ENCODE results near the gene CACNA1C.

CACNA1C gene

GRCh38 chr12:2224961-2225360 lies 172.2 kb downstream of the CACNA1C start:
- H3K9ac ChIP-seq (ENCODE audit: low read depth in 1 of 2, low read length in 2 of 2) = no peak overlapping the region
- H3K4me3 ChIP-seq (ENCODE audit: low read depth in 1 of 2, low read length in 2 of 2) = no peak overlapping the region
- no peak overlapping the region for H3K27ac ChIP-seq (ENCODE audit: low read depth, low read length)
- no peaks in the 10 kb centered on the region for H3K36me3 ChIP-seq (ENCODE audit: control insufficient read depth in 1 of 2, insufficient read depth in 2 of 2, low read length in 2 of 2)
- H3K4me1 ChIP-seq (ENCODE audit: control insufficient read depth in 1 of 2, insufficient read depth in 2 of 2, low read length in 2 of 2) = no peaks in the 10 kb centered on the region
- H3K27me3 ChIP-seq (ENCODE audit: control insufficient read depth in 1 of 2, insufficient read depth in 2 of 2, low read length in 2 of 2) = no peaks in the 10 kb centered on the region
- no peaks in the 10 kb centered on the region for H3K9me3 ChIP-seq (ENCODE audit: control insufficient read depth in 1 of 2, low read length in 2 of 2)

DNA sequence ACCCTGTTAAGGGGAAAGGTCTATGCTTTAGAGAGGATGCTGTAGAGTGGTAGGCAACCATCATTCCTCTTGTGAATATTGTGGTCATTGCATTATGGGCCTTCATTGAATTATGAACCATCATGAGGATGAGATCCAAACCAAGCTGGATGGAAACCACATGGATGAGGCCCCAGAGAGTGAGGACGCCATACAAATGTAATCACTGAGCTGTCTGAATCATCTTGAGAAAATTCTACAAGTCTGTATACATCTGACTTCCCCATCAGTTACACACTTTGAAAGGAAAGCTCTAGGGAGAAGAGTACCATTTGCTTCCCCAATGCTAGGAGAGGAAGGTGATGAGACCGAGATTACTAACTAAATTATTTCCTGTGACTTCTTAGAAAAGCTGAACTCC lies 172.9 kb downstream of the CACNA1C start:
- H3K9me3 ChIP-seq (ENCODE audit: control insufficient read depth in 1 of 2, low read length in 2 of 2) = no peaks in the 10 kb centered on the region

DNA sequence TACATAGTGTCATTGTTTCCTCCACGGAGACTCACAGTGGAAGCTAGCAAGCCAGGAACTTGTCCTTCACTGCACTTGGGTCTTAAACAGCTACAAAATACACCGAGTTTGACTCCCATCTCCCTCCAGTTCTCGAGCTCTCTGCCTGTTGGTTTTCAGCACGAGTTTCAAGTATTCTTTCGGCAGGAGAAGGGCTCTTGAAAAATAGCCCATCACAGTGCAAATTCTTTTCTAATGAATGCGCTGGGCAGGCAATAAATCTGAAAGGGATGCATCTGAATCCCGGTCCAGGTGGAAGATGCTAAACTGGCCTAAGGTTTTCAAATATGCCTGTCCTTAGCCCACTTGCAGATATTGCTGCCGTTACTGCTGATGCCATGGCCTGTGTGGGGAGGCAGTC lies 173.9 kb downstream of the CACNA1C start:
- Histone ChIP-seq H3K36me3 (ENCODE audit: control insufficient read depth in 1 of 2, insufficient read depth in 2 of 2, low read length in 2 of 2) (no peaks in the 10 kb centered on the region), H3K9ac (ENCODE audit: low read depth in 1 of 2, low read length in 2 of 2) (no peak overlapping the region), H3K9me3 (ENCODE audit: control insufficient read depth in 1 of 2, low read length in 2 of 2) (no peaks in the 10 kb centered on the region), H3K27me3 (ENCODE audit: control insufficient read depth in 1 of 2, insufficient read depth in 2 of 2, low read length in 2 of 2) (no peaks in the 10 kb centered on the region), H3K4me1 (ENCODE audit: control insufficient read depth in 1 of 2, insufficient read depth in 2 of 2, low read length in 2 of 2) (no peaks in the 10 kb centered on the region), H3K27ac (ENCODE audit: low read depth, low read length) (no peak overlapping the region), H3K4me3 (ENCODE audit: low read depth in 1 of 2, low read length in 2 of 2) (no peak overlapping the region)

More for the DNA sequence above, 172.9 kb downstream of the CACNA1C start:
- H3K36me3 ChIP-seq (ENCODE audit: control insufficient read depth in 1 of 2, insufficient read depth in 2 of 2, low read length in 2 of 2) = no peaks in the 10 kb centered on the region
- no peak overlapping the region for H3K27ac ChIP-seq (ENCODE audit: low read depth, low read length)
- H3K4me3 ChIP-seq (ENCODE audit: low read depth in 1 of 2, low read length in 2 of 2) = no peak overlapping the region
- H3K9ac ChIP-seq (ENCODE audit: low read depth in 1 of 2, low read length in 2 of 2) = no peak overlapping the region
- no peaks in the 10 kb centered on the region for H3K27me3 ChIP-seq (ENCODE audit: control insufficient read depth in 1 of 2, insufficient read depth in 2 of 2, low read length in 2 of 2)
- no peaks in the 10 kb centered on the region for H3K4me1 ChIP-seq (ENCODE audit: control insufficient read depth in 1 of 2, insufficient read depth in 2 of 2, low read length in 2 of 2)

DNA sequence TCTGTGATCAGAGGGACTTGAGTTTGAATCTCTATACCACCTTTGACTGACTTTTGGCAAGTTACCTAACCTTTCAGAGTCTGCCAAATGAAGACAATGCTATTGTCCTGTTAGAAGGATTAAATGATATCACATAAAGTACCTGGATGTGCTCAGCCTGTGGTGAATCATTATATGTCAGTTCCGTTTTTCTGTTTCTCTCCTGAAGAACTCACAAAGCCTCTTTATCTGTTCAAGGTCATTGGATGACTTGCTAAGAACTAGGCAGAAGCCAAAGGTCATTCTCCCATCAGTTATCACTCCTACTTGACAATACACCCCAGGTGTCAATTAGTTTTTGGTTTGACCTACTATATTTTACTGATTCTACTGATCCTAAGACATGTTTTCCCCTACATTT lies 174.6 kb downstream of the CACNA1C start:
- H3K27ac ChIP-seq (ENCODE audit: low read depth, low read length) = no peak overlapping the region
- no peaks in the 10 kb centered on the region for H3K27me3 ChIP-seq (ENCODE audit: control insufficient read depth in 1 of 2, insufficient read depth in 2 of 2, low read length in 2 of 2)
- H3K9me3 ChIP-seq (ENCODE audit: control insufficient read depth in 1 of 2, low read length in 2 of 2) = no peaks in the 10 kb centered on the region
- H3K4me3 ChIP-seq (ENCODE audit: low read depth in 1 of 2, low read length in 2 of 2) = no peak overlapping the region
- H3K4me1 ChIP-seq (ENCODE audit: control insufficient read depth in 1 of 2, insufficient read depth in 2 of 2, low read length in 2 of 2) = no peaks in the 10 kb centered on the region
- H3K36me3 ChIP-seq (ENCODE audit: control insufficient read depth in 1 of 2, insufficient read depth in 2 of 2, low read length in 2 of 2) = no peaks in the 10 kb centered on the region
- no peak overlapping the region for H3K9ac ChIP-seq (ENCODE audit: low read depth in 1 of 2, low read length in 2 of 2)

DNA sequence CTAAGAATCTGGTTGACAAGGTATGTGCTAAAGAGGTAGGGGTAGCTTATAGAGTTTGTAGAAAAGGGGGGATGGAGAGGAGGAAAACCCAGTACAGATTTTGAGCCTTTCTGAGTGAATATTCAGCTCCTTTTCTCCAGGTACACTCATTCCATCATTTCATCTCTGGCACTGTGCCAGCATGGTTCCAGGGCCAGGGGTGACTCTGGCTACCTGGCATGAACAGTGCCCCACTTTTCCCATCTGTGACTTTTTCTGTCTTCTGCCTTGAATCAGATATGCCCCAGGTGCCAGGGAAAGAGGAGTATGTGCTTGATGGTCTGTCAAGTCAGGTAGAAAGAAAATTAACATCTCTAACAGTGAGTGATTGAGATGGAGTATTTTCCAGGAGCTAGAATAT lies 175.7 kb downstream of the CACNA1C start:
- Histone ChIP-seq H3K27me3 (ENCODE audit: control insufficient read depth in 1 of 2, insufficient read depth in 2 of 2, low read length in 2 of 2) (peaks cover 0 to 3% of the 10 kb centered on the region in 2 donors), H3K4me1 (ENCODE audit: control insufficient read depth in 1 of 2, insufficient read depth in 2 of 2, low read length in 2 of 2) (no peaks in the 10 kb centered on the region), H3K9ac (ENCODE audit: low read depth in 1 of 2, low read length in 2 of 2) (no peak overlapping the region), H3K9me3 (ENCODE audit: control insufficient read depth in 1 of 2, low read length in 2 of 2) (no peaks in the 10 kb centered on the region), H3K36me3 (ENCODE audit: control insufficient read depth in 1 of 2, insufficient read depth in 2 of 2, low read length in 2 of 2) (no peaks in the 10 kb centered on the region), H3K27ac (ENCODE audit: low read depth, low read length) (no peak overlapping the region), H3K4me3 (ENCODE audit: low read depth in 1 of 2, low read length in 2 of 2) (no peak overlapping the region)

- H3K4me3 ChIP-seq (ENCODE audit: low read depth in 1 of 2, low read length in 2 of 2) = no peak overlapping the region
- H3K4me1 ChIP-seq (ENCODE audit: control insufficient read depth in 1 of 2, insufficient read depth in 2 of 2, low read length in 2 of 2) = no peaks in the 10 kb centered on the region
Observed at GRCh38 chr12:2229661-2230539, 177.1 kb downstream of the CACNA1C start.

DNA sequence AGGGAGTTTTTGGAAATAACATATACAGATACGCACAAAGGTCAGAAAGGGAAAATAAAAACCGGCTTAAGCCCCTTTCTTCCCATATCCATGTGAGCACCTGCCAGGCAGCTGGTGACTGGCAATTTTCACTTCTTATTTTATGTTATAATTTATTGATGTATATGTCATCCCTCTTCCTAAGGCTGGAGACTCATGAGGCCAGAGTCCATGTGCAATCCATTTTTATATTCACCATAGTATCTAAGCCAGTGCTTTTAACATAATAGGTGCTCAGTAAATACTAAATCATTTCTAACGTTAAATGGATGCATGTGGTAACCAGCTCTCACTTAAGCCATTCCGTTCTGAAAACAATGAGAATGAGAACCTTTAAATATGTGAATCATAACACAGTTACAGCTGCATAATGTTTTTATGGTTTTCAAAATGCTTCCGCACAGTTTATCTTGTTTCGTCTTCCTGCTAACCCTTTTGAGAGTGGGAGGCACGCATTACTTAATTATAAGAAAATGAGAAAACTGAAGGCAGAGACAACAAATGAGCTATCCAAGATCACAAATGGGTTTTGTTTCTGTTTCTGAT lies 178.3 kb downstream of the CACNA1C start:
- peaks cover 0 to 3% of the 10 kb centered on the region in 2 donors for H3K27me3 ChIP-seq (ENCODE audit: control insufficient read depth in 1 of 2, insufficient read depth in 2 of 2, low read length in 2 of 2)

More at GRCh38 chr12:2229661-2230539, 177.1 kb downstream of the CACNA1C start:
- peaks cover 0 to 3% of the 10 kb centered on the region in 2 donors for H3K27me3 ChIP-seq (ENCODE audit: control insufficient read depth in 1 of 2, insufficient read depth in 2 of 2, low read length in 2 of 2)
- H3K36me3 ChIP-seq (ENCODE audit: control insufficient read depth in 1 of 2, insufficient read depth in 2 of 2, low read length in 2 of 2) = no peaks in the 10 kb centered on the region
- H3K27ac ChIP-seq (ENCODE audit: low read depth, low read length) = no peak overlapping the region
- H3K9me3 ChIP-seq (ENCODE audit: control insufficient read depth in 1 of 2, low read length in 2 of 2) = no peaks in the 10 kb centered on the region
- H3K9ac ChIP-seq (ENCODE audit: low read depth in 1 of 2, low read length in 2 of 2) = no peak overlapping the region

DNA sequence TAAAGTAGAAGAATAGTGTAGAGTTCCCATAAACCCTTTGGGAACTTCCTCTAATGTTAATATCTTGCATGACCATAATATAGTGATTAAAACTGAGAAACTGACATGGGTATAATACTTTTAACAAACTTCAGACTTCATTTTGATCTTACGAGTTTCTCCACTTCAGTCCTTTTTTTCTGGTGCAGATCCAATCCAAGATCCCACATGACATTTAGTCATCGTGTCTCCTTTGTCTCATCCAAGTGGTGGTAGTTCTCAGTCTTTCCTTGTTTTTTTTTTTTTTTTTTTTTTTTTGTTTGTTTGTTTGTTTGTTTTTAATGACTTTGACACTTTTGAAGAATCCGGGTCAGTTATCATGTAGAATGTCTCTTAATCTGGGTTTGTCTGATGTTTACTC lies 179.2 kb downstream of the CACNA1C start:
- no peak overlapping the region for H3K9ac ChIP-seq (ENCODE audit: low read depth in 1 of 2, low read length in 2 of 2)
- H3K4me1 ChIP-seq (ENCODE audit: control insufficient read depth in 1 of 2, insufficient read depth in 2 of 2, low read length in 2 of 2) = no peaks in the 10 kb centered on the region
- no peak overlapping the region for H3K4me3 ChIP-seq (ENCODE audit: low read depth in 1 of 2, low read length in 2 of 2)
- no peak overlapping the region for H3K27ac ChIP-seq (ENCODE audit: low read depth, low read length)
- H3K36me3 ChIP-seq (ENCODE audit: control insufficient read depth in 1 of 2, insufficient read depth in 2 of 2, low read length in 2 of 2) = no peaks in the 10 kb centered on the region
- peaks cover 0 to 3% of the 10 kb centered on the region in 2 donors for H3K27me3 ChIP-seq (ENCODE audit: control insufficient read depth in 1 of 2, insufficient read depth in 2 of 2, low read length in 2 of 2)
- H3K9me3 ChIP-seq (ENCODE audit: control insufficient read depth in 1 of 2, low read length in 2 of 2) = no peaks in the 10 kb centered on the region

More for the DNA sequence above, 178.3 kb downstream of the CACNA1C start:
- Histone ChIP-seq H3K9me3 (ENCODE audit: control insufficient read depth in 1 of 2, low read length in 2 of 2) (no peaks in the 10 kb centered on the region), H3K27ac (ENCODE audit: low read depth, low read length) (no peak overlapping the region), H3K36me3 (ENCODE audit: control insufficient read depth in 1 of 2, insufficient read depth in 2 of 2, low read length in 2 of 2) (no peaks in the 10 kb centered on the region), H3K4me3 (ENCODE audit: low read depth in 1 of 2, low read length in 2 of 2) (no peak overlapping the region), H3K9ac (ENCODE audit: low read depth in 1 of 2, low read length in 2 of 2) (no peak overlapping the region), H3K4me1 (ENCODE audit: control insufficient read depth in 1 of 2, insufficient read depth in 2 of 2, low read length in 2 of 2) (no peaks in the 10 kb centered on the region)

DNA sequence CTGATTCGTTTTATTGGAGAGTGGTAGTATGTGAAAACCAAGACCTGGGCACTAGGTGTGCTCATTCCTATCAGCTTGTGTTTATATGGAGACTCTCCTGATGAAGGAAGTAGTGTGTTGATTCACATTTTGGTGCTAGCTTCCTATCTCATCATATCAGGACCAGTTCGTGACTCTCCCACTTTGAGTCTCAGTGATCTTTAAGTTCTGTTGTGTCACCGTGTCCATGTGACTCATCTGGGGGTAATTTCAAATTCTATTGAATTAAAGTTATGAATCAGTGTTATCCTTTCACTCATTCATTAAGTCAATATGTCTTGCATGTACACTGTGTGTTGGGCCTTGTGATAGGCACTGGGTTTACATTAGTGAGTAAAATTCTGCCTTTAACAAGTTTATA lies 180.2 kb downstream of the CACNA1C start:
- no peaks in the 10 kb centered on the region for H3K36me3 ChIP-seq (ENCODE audit: control insufficient read depth in 1 of 2, insufficient read depth in 2 of 2, low read length in 2 of 2)
- H3K4me1 ChIP-seq (ENCODE audit: control insufficient read depth in 1 of 2, insufficient read depth in 2 of 2, low read length in 2 of 2) = no peaks in the 10 kb centered on the region
- H3K27me3 ChIP-seq (ENCODE audit: control insufficient read depth in 1 of 2, insufficient read depth in 2 of 2, low read length in 2 of 2) = peaks cover 0 to 3% of the 10 kb centered on the region in 2 donors
- no peak overlapping the region for H3K27ac ChIP-seq (ENCODE audit: low read depth, low read length)
- H3K9ac ChIP-seq (ENCODE audit: low read depth in 1 of 2, low read length in 2 of 2) = no peak overlapping the region
- no peaks in the 10 kb centered on the region for H3K9me3 ChIP-seq (ENCODE audit: control insufficient read depth in 1 of 2, low read length in 2 of 2)
- H3K4me3 ChIP-seq (ENCODE audit: low read depth in 1 of 2, low read length in 2 of 2) = no peak overlapping the region

DNA sequence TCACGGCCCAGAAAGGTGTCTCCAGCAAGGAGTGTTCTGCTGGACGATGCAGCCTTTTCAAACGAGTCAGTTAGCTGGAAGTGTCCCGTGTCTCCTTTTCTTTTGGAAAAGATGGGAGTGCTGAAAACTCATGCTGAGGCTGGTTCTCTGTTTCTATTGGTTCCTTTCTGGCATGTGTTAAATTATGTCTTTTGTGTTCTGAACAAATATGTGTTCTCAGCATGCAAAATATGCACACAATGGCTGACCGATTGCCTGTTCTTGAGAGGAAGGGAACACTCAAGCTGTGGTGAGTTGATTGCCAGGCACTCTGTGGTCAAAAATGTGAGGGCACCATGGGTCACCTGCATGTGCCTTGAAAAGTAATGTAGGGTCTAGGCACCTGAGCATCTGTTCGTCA lies 181.3 kb downstream of the CACNA1C start:
- Histone ChIP-seq H3K36me3 (ENCODE audit: control insufficient read depth in 1 of 2, insufficient read depth in 2 of 2, low read length in 2 of 2) (no peaks in the 10 kb centered on the region), H3K27me3 (ENCODE audit: control insufficient read depth in 1 of 2, insufficient read depth in 2 of 2, low read length in 2 of 2) (peaks cover 0 to 3% of the 10 kb centered on the region in 2 donors), H3K4me1 (ENCODE audit: control insufficient read depth in 1 of 2, insufficient read depth in 2 of 2, low read length in 2 of 2) (no peaks in the 10 kb centered on the region), H3K27ac (ENCODE audit: low read depth, low read length) (no peak overlapping the region), H3K9me3 (ENCODE audit: control insufficient read depth in 1 of 2, low read length in 2 of 2) (no peaks in the 10 kb centered on the region), H3K9ac (ENCODE audit: low read depth in 1 of 2, low read length in 2 of 2) (no peak overlapping the region), H3K4me3 (ENCODE audit: low read depth in 1 of 2, low read length in 2 of 2) (no peak overlapping the region)
